ENCODE data around the gene SNX5. TPM values are rescaled to one million over a fixed set of nuclear protein-coding genes. Genes with fewer than 3 reads are reported as not detected.
A peak's percentile ranks its signal among the peaks of the same experiment; 100 is the strongest.

Gene SNX5
- total and polyA plus RNA-seq, 2 of the 13 experiments (the other 11 are each of a cell fraction or from before 2014, with no cell fraction given) = 664 to 1,040 TPM

DNA sequence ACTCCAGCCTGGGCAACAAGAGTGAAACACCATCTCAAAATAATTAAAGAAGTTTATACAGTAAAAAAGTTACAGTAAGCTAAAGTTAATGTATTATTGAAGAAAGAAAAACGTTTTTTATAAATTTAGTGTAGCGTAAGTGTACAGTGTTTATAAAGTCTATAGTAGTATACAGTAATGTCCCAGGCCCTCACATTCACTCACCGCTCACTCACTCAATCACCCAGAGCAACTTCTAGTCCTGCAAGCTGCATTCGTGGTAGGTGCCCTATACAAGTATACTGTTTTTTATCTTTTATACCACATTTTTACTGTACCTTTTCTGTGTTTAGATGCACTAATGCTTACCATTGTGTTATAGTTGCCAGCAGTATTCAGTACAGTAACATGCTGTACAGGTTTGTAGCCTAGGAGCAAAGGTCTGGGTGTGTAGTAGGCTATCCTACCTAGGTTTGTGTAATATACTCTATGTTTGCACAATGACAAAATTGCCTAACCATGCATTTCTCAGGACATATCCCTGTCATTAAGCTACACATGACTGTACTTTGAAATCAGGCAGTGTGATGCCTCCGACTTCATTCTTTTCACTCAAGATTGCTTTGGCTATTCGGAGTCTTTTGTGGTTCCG is 16.9 kb upstream of the SNX5 start (continued):
- TF ChIP-seq, protein P1, sequence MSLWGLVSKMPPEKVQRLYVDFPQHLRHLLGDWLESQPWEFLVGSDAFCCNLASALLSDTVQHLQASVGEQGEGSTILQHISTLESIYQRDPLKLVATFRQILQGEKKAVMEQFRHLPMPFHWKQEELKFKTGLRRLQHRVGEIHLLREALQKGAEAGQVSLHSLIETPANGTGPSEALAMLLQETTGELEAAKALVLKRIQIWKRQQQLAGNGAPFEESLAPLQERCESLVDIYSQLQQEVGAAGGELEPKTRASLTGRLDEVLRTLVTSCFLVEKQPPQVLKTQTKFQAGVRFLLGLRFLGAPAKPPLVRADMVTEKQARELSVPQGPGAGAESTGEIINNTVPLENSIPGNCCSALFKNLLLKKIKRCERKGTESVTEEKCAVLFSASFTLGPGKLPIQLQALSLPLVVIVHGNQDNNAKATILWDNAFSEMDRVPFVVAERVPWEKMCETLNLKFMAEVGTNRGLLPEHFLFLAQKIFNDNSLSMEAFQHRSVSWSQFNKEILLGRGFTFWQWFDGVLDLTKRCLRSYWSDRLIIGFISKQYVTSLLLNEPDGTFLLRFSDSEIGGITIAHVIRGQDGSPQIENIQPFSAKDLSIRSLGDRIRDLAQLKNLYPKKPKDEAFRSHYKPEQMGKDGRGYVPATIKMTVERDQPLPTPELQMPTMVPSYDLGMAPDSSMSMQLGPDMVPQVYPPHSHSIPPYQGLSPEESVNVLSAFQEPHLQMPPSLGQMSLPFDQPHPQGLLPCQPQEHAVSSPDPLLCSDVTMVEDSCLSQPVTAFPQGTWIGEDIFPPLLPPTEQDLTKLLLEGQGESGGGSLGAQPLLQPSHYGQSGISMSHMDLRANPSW (CRISPR knock-in tag; IDR thresholded peaks at IDR 0.05; ENCODE audit: borderline replicate concordance) = peak; percentile 74; the same call in 1 of the 2 replicates
- TF ChIP-seq KLF12 (CRISPR knock-in tag; IDR thresholded peaks at IDR 0.05; ENCODE audit: borderline replicate concordance) (no peak), SRSF9 (IDR thresholded peaks at IDR 0.05; ENCODE audit: borderline replicate concordance, insufficient read depth, low read depth, low read length, poor library complexity, severe bottlenecking) (no peak), ZNF841 (CRISPR knock-in tag; IDR thresholded peaks at IDR 0.05; ENCODE audit: borderline replicate concordance) (no peak), SATB2 (CRISPR knock-in tag; IDR thresholded peaks at IDR 0.05) (no peak), SIN3A (IDR thresholded peaks at IDR 0.05; ENCODE audit: borderline replicate concordance, low read depth, low read length) (peak; percentile 80; the same call in 1 of the 2 replicates), ETV5 (CRISPR knock-in tag; IDR thresholded peaks at IDR 0.05; ENCODE audit: borderline replicate concordance) (peak; percentile 74; the same call in 1 of the 2 replicates), ZNF652 (CRISPR knock-in tag; IDR thresholded peaks at IDR 0.05; ENCODE audit: borderline replicate concordance, low read depth) (peak; percentile 60; the same call in 1 of the 2 replicates), LCORL (IDR thresholded peaks at IDR 0.05) (peak; percentile 53; the same call in 1 of the 2 replicates), LCORL (CRISPR knock-in tag; IDR thresholded peaks at IDR 0.05) (peak; percentile 76; the same call in 1 of the 2 replicates), HOXA3 (CRISPR knock-in tag; IDR thresholded peaks at IDR 0.05) (peak; percentile 70), ZNF225 (CRISPR knock-in tag; IDR thresholded peaks at IDR 0.05) (no peak), AKAP8 (CRISPR knock-in tag; IDR thresholded peaks at IDR 0.05) (peak; percentile 73; the same call in 1 of the 2 replicates), ZNF354B (CRISPR knock-in tag; IDR thresholded peaks at IDR 0.05) (no peak), ZFP90 (CRISPR knock-in tag; IDR thresholded peaks at IDR 0.05; ENCODE audit: borderline replicate concordance) (peak; percentile 29; the same call in 1 of the 2 replicates), KDM1A (CRISPR knock-in tag; IDR thresholded peaks at IDR 0.05) (peak; percentile 88), FOXO1 (CRISPR knock-in tag; IDR thresholded peaks at IDR 0.05) (peak; percentile 90), SIN3B (IDR thresholded peaks at IDR 0.05; ENCODE audit: low read length) (0 out of 2 replicates have a peak, but pooled peaks have one; percentile 52), SRY (CRISPR knock-in tag; IDR thresholded peaks at IDR 0.05) (no peak), KDM3A (CRISPR knock-in tag; IDR thresholded peaks at IDR 0.05; ENCODE audit: low read depth) (peak; percentile 92; the same call in 1 of the 2 replicates)
- TF ChIP-seq, protein P2, sequence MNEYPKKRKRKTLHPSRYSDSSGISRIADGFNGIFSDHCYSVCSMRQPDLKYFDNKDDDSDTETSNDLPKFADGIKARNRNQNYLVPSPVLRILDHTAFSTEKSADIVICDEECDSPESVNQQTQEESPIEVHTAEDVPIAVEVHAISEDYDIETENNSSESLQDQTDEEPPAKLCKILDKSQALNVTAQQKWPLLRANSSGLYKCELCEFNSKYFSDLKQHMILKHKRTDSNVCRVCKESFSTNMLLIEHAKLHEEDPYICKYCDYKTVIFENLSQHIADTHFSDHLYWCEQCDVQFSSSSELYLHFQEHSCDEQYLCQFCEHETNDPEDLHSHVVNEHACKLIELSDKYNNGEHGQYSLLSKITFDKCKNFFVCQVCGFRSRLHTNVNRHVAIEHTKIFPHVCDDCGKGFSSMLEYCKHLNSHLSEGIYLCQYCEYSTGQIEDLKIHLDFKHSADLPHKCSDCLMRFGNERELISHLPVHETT (CRISPR knock-in tag; conservative IDR thresholded peaks at IDR 0.05) = 0 out of 2 replicates have a peak, but pooled peaks have one; percentile 34
- TF ChIP-seq, protein P3, sequence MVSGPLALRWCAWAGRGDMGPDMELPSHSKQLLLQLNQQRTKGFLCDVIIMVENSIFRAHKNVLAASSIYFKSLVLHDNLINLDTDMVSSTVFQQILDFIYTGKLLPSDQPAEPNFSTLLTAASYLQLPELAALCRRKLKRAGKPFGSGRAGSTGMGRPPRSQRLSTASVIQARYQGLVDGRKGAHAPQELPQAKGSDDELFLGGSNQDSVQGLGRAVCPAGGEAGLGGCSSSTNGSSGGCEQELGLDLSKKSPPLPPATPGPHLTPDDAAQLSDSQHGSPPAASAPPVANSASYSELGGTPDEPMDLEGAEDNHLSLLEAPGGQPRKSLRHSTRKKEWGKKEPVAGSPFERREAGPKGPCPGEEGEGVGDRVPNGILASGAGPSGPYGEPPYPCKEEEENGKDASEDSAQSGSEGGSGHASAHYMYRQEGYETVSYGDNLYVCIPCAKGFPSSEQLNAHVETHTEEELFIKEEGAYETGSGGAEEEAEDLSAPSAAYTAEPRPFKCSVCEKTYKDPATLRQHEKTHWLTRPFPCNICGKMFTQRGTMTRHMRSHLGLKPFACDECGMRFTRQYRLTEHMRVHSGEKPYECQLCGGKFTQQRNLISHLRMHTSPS (CRISPR knock-in tag; IDR thresholded peaks at IDR 0.05; ENCODE audit: low read depth) = 0 out of 2 replicates have a peak, but pooled peaks have one; percentile 21
- TF ChIP-seq, protein P4, sequence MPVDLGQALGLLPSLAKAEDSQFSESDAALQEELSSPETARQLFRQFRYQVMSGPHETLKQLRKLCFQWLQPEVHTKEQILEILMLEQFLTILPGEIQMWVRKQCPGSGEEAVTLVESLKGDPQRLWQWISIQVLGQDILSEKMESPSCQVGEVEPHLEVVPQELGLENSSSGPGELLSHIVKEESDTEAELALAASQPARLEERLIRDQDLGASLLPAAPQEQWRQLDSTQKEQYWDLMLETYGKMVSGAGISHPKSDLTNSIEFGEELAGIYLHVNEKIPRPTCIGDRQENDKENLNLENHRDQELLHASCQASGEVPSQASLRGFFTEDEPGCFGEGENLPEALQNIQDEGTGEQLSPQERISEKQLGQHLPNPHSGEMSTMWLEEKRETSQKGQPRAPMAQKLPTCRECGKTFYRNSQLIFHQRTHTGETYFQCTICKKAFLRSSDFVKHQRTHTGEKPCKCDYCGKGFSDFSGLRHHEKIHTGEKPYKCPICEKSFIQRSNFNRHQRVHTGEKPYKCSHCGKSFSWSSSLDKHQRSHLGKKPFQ (CRISPR knock-in tag; IDR thresholded peaks at IDR 0.05; ENCODE audit: insufficient replicate concordance) = peak; percentile 48
